ENCODE data around the gene MSRB3.

The MSRB3 gene

GRCh38 chr12:65325183-65325582 is 46.7 kb downstream of the MSRB3 start:
- no peak for DNase-seq (ENCODE audit: low read depth)

DNA sequence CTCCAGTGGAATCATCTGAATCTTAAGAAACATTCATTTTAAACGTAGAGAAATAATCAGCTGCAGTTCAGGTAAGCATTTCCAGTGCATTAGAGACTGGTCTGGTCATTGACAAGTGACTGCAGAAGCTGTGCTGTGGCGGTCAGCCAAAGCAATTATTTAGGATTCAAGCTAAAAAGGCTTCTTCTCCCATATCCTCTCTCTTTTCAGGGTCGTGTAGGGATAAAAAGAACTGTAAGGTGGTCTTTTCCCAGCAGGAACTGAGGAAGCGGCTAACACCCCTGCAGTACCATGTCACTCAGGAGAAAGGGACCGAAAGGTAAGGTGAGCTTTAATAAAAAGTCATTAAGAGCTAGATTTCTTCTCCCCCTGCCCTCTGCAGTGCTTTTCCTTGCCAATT is 48.1 kb downstream of the MSRB3 start:
- DNase-seq (ENCODE audit: low read depth), result no peak

GRCh38 chr12:65327207-65328076 is 49.0 kb downstream of the MSRB3 start:
- no peak for DNase-seq (ENCODE audit: low read depth)

- DNase-seq (ENCODE audit: low read depth), result no peak
These were observed 51.2 kb downstream of the MSRB3 start for GRCh38 chr12:65329721-65330120.

- DNase-seq (ENCODE audit: low read depth), result no peak
These were observed 51.8 kb downstream of the MSRB3 start for GRCh38 chr12:65330331-65330730.

- DNase-seq (ENCODE audit: low read depth), result no peak
These were observed 53.0 kb downstream of the MSRB3 start for GRCh38 chr12:65331456-65331855.

GRCh38 chr12:65333649-65334048 is 55.2 kb downstream of the MSRB3 start:
- DNase-seq (ENCODE audit: low read depth), result no peak

GRCh38 chr12:65334521-65334920 is 56.0 kb downstream of the MSRB3 start:
- DNase-seq (ENCODE audit: low read depth), result no peak

DNA sequence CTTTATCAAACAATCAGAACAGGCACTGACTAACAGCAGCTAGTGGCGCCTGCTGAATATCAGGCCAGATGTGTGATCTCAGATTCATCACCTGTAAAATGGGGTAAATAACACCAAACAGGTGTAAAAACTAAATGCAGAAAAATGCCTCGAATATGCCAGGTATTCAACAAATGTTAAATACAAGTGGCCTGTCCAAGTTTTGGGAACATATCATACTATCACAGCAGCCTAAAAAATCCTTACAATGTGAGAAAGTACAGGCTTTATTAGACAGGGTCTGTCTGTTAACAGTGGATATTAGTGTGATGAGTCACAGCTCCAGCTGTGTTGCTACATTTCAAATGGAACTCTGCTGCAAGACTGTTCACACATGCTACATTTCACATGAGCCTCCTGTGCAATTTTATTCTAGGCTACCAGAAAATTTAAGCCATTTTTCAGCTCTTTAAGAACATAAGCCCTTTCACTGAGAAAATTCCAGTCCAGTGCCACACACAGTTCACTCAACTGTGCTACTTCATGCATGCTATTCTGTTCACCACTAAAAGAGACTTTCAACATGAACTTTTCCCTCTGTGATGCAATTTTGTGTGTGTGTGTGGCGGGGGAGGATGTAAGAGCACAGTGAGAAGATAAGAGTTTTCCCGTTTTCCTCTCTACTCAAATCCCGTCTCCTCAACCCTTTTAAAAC is 56.7 kb downstream of the MSRB3 start:
- DNase-seq (ENCODE audit: low read depth), result peak; percentile 98

DNA sequence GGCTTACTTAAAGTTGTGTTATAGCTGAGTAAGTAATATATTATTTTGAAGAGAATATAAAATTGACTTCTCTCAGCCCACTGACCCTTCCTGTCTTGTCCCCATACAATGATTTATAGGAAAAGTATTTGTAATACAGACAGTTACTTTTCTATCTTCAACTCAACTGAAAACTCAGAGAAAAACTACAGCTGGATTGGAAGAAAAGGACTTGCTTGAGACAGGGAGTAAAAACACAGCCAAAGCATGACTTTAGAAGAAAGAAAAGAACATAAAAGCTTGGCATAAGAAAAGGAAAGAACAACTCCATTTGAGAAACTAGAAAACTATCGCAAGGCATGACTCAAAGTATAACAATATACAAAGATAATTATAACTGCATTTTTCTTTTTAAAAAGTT is 57.5 kb downstream of the MSRB3 start:
- no peak for DNase-seq (ENCODE audit: low read depth)

DNA sequence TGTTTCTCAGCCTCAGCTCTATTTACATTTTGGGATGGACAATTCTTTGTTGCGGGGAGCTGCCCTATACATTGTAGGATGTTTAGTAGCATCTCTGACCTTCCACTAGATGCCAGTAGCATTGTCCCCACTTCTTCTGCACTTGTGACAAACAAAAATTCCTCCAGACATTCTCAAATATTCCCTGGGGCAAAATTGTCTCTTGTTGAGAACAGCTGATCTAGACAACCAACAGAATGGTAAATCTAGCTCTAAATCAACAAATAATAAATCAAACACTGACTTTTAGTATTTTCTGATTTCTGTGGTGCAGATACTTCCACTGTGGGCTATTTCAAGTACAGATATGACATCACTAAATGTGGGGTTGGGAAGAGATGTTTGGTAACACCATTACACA is 60.7 kb downstream of the MSRB3 start:
- DNase-seq (ENCODE audit: low read depth), result peak; percentile 44

GRCh38 chr12:65343230-65343629 is 64.7 kb downstream of the MSRB3 start:
- no peak for DNase-seq (ENCODE audit: low read depth)

- DNase-seq (ENCODE audit: low read depth), result no peak
These were observed 65.3 kb downstream of the MSRB3 start for GRCh38 chr12:65343801-65344200.

DNA sequence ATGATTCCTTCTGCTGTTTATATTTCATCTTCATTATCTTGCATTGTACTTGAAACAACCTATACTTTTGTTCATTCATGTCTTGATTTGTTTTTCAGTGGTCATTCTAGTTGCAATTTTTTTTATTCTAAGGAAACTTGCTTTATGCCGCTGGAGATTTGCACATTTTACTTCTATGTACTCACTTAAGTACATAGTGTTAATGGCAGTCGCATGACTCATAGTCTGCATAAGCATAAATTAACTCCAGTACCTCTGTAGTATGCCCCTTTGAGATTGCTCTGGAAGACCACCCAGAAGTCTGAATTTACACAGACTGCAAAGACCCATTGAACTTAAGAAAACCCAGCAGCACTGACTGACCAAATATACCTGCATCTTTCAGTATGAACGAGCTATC is 77.0 kb downstream of the MSRB3 start:
- peak; percentile 69 for DNase-seq (ENCODE audit: low read depth)

- DNase-seq (ENCODE audit: low read depth), result peak; percentile 75
These were observed 84.0 kb downstream of the MSRB3 start for GRCh38 chr12:65362234-65363031.

- DNase-seq (ENCODE audit: low read depth), result peak; percentile 79
These were observed 85.6 kb downstream of the MSRB3 start for GRCh38 chr12:65364046-65364445.

GRCh38 chr12:65367396-65367795 is 88.9 kb downstream of the MSRB3 start:
- peak; percentile 14 for DNase-seq (ENCODE audit: low read depth)

DNA sequence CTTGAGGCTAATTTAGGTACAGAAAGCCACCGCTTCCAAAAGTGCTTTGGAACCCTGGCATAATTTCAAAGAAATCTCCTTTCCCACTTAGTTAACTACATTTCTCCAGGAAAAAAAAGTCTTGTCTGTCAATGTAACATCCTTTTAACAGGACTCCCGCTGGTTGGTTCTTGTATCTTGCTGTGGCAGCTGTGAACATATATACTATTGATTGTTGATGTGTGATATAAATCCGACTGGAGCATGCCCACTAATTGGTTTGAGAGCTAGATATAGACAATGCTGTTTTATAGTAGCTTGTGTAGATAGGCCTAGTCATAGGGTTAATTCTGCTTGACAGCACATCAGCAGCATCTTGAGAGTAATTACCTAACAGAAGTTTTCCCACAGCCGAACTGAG is 89.6 kb downstream of the MSRB3 start:
- peak; percentile 13 for DNase-seq (ENCODE audit: low read depth)

GRCh38 chr12:65372574-65372973 is 94.1 kb downstream of the MSRB3 start:
- no peak for DNase-seq (ENCODE audit: low read depth)

GRCh38 chr12:65384240-65384639 is 105.8 kb downstream of the MSRB3 start:
- DNase-seq (ENCODE audit: low read depth), result no peak

- no peak for DNase-seq (ENCODE audit: low read depth)
These were observed 108.9 kb downstream of the MSRB3 start for GRCh38 chr12:65387396-65387795.

- no peak for DNase-seq (ENCODE audit: low read depth)
These were observed 111.0 kb downstream of the MSRB3 start for GRCh38 chr12:65389436-65389835.

DNA sequence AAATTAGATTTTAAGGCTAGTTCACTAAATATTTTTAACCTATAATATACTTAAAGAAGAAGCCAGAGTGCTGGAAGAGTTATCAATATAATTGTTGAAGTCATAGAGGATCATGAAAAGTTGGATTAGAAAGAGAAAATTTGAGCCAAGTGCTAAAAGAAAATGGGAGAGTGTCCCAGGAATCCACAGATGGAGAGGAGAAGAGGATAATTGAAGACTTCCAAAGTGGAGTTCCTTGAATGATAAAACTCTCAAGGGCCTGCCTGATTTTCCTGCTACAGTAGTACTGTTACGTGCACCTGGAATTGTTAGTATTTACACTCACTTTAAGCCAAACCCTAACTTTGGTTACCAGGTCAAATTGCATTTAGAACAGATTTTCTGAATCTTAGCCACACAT is 113.2 kb downstream of the MSRB3 start:
- no peak for DNase-seq (ENCODE audit: low read depth)
